ENCODE data around the gene CDH1. TPM values are rescaled to one million over a fixed set of nuclear protein-coding genes. Genes with fewer than 3 reads are reported as not detected.
"Not testable (repeated sequence)": the region's sequence is repeated elsewhere in the genome, so short reads cannot be mapped to it uniquely, and the experiment has no call there.

The CDH1 gene
- total RNA-seq, 1 experiment from 2014 or later = not detected

DNA sequence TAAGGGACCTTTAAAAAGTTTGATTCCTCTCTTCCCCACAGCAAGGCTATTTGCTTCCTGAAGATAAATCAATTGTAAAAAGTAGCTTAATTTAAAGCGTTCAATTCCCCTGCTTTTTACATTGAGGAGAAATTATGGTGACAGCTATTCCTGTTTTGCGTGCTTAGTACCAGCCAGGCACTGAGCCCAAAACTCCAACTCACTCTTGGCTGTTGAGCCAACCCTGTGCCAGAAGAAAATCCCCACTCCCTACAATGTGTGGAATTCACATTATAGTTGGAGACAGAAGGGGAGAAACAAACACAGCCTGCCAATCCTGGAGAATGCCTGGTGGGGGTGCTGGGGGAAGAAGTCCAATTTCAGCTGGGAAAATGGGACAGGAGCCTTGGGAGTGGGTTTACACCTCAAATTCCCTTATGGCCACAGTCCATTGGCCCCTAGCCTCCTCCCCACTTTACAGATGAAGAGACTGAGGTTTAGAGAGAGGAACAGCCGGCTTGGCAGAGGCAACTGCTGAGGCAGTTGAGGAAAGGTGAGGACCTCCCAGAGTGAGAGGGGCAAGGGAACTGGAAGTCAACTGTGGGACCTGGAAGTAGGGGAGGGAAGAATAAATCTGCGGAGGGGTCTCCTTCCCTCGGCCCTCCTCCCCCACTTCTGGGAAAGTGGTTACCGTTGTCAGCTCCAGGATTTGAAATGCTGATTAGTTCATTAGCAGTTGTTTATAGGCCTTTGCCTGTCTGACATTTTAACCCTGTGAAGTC lies 26.1 kb downstream of the CDH1 start:
- no peak for DNase-seq (ENCODE audit: low read depth)

DNA sequence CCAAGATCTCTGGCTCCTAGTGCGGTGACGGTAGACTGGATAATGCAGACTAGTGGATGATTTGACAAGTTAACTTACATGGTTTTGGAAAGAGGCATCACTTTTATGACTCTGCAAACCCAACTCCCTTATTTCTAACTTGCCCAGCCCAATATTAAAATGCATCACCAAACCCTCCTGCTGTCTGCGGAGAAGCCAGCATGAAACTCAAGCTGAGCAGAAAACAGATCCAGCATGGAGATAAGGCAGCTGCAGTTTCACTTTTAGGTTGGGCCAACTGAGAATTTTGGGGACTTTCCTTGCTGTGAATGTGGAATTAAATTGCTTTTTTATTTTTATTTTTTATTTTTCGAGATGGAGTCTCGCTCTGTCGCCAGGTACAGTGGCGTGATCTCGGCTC lies 27.8 kb downstream of the CDH1 start:
- no peak for DNase-seq (ENCODE audit: low read depth)

DNA sequence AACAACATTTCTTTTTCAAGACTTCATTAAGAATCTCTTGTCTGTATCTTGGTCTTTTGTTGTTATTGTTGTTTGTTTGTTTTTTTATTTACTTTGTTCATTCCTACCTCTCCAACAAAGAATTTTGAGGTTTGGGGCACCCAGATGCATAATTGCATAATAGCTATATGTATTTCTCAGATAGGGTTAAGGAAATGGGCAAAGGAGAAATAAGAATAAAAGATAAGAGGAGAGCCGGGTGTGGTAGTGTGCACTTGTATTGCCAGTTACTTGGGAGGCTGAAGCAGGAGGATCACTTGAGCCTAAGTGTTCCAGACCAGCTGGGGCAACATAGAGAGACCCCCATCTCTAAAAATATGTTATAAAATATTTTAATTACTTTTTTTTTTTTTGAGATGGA lies 30.5 kb downstream of the CDH1 start:
- no peak for DNase-seq (ENCODE audit: low read depth)

DNA sequence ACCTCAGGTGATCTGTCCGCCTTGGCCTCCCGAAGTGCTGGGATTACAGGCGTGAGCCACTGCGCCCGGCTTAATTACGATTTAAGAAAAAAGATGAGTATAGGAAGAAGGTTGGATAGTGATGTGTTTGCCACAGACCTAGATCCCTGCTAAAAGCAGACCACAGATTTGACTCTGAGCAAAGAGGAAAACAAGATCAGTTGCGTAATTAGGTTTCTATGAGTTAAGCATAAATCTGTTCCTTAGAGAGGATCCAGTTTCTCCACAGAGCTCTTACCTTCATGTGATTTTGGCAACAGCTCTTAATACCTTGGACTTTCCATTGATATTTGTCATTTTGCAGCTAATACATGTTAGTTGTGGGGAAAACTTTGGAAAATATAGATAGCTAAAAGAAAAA lies 31.1 kb downstream of the CDH1 start:
- no peak for DNase-seq (ENCODE audit: low read depth)

DNA sequence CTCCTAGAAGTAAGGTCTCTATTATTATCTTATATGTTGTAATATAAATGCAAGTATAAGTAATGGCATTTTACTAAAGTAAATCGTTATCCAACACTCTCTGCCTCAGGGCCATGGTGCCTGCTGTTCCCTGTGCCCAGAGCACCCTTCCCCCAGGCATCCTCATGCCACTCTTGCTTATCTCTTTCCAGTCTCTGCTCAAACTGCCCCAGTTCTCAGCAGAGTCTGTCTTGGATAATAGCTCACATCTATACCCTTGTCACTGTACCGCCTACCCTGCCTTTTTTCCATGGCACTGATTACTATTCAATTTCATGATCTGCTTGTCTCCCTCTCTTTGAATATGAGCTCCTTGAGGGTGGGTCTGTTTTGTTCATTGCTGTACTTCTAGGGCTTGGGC lies 31.7 kb downstream of the CDH1 start:
- no peak for DNase-seq (ENCODE audit: low read depth)

DNA sequence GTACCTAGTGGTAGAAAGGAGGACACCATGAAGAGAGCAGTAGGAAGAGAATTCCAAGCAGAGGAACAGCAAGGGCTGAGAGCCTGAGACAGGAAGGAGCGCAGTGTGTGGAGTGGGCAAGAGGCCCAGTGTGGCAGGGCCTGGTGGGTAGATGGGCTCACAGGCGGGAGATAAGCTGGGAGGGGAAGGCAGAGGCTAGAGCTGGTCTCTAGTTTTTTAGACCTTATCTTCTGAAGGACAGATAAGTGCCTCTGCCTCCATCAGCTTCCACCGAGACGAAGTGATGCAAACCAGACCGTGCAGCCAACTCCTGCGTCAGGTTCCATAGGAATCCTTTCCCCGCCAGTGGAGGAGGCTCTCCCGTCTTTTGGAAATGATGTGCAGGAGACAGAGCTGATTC lies 33.6 kb downstream of the CDH1 start:
- no peak for DNase-seq (ENCODE audit: low read depth)

DNA sequence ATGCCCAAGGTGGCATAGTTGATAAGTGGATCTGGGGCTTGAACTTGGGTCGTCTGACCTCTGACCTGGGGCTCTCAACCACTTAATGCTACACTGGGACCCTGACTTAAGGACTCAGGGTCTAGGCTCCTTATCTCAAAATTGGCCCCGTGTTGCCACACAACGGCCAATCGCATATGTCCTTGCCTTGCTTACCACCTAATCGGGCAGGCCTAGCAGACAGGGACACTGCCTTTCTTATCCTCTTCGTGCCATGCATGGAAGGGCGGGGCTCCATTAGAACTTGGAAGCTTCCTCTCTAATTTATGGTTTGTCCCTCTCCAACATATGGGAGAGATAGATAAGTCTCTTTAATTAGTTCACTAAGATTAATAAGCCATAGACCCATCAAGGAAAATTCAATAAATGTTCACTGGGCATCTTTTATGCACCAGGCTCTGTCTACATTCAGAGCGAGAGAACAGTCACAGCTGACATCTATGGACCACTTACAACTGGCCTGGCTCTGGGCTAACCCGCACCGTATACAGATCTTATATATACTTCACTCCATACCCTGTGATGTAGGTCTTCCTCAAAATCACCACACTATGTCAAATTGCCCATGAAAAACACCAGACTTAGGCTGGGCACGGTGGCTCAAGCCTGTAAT lies 35.1 kb downstream of the CDH1 start:
- no peak for DNase-seq (ENCODE audit: low read depth)

DNA sequence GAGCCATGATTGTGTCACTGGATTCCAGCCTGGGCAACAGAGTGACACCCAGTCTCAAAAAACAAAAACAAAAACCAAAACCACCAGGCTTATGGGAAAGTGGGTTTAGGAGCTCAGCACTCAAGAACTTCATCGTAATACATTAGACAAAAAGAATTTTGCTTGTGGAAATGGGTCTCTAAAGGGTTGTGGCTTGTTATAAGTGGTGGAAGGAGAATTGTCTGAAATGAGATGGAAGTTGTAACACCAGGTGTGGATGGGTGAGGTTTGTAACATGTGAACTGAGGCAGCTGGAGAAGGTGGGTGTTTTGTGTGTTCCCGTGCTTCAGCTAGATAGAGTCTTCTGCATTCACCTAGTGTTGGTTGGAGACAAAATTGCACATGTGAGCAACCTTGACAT lies 35.8 kb downstream of the CDH1 start:
- no peak for DNase-seq (ENCODE audit: low read depth)

DNA sequence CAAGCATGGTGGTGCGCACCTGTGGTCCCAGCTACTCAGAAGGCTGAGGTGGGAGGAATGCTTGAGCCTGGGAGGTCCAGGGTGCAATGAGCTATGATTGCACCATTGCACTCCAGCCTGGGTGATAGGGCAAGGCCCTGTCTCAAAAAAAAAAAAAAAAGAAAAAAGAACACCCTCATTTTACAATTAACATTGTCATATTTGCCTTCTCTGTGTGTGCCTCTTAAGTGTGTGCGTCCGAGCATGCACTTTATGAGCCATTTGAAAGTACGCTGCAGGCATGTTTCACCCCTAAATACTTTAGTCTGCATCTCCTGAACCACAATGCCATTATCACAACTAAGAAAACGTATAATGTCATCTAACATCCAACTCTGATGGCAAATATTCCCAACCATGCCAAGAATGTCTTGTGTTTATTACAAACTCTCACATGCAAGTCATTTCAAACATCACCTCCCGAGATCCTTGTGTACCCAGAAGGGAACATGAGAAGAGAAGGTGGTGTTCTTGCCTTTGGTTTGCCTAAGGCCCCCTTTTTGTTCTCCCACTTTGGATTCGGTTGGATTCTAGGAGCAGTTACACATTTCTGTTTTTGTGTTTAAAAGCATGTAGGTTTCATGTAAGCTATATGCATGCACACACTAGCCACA lies 38.0 kb downstream of the CDH1 start:
- DNase-seq (ENCODE audit: low read depth) = no peak

DNA sequence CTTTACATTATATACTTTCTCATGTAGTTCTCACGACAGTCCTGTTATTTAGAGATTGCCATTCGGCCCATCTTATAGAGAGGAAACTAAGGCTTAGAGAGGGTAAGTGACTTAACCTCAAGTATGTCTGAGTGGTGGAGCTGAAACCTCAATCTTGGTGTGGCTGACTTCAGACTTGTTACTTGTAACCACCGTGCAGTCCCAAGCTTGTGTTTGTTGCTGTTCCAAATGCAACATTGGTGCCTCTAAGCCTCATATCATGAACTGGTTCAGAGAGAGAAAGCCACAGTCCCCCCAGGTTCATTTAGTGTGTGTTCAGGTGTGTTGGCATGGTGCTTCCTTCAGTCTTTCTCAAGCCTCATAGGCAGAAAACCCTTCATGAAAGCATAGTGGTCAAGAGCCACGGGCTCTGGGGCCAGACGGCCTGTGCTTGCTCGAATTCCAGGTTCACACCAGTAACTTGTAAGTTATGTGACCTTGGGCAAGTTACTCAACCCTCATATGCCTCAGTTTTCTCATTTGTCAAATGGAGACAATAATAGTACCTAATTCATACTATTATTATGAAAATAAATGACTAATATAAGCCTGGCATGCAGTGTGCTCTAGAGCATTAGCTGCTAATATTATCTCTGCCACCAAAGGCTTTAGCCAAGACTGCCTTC lies 39.9 kb downstream of the CDH1 start:
- no peak for DNase-seq (ENCODE audit: low read depth)

DNA sequence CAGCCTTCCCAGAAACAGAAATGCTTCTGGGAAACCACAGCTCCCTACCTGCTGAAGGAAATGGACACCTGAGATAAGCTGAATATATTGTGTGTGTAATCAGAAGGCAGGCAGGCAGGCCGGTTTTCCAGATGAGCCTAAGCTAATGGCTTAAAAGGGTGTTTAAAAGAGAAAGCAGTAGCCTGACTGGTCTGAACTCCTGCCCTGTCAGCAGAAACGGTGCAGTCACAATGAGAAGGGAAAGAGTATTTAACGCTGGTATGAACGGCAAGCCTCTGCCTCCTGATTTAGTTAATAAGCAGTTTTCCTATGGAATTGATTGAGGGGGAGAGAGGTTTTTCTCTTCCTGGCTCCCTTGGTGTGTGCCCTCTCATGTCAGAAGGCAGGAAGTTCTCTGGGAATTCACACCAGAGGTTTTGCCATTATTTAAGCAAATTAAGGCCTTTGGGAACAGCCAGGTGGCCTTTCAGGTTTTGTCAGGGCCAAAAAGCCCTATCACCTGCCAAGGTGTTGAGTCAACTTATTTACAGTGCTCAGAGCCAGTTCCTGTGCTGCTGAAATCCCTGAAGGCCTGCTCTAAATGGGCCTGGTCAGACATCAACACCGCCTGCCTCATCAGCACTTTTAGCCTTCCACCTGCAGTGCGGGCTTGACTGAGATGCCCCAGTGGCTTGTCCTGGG lies 41.6 kb downstream of the CDH1 start:
- DNase-seq (ENCODE audit: low read depth) = no peak

DNA sequence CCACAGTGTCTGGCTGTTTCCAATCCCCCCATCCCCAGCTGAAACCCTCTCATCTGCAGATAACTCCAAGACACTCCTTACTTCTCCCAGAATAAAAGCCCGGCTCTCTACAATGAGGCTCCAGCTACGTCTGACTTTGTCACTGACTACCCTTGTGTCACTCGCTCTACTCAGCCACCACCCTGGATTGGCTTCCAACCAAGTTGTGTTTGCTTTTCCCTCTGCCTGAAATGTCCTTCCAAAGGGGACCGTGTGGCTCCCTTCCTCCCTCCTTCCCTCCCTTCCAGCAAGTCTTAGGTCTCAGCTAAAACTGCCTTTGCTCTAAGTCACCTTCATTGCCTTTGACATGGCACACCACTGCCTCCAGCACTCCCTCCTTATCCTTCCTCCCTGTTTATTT lies 42.8 kb downstream of the CDH1 start:
- DNase-seq (ENCODE audit: low read depth) = no peak

DNA sequence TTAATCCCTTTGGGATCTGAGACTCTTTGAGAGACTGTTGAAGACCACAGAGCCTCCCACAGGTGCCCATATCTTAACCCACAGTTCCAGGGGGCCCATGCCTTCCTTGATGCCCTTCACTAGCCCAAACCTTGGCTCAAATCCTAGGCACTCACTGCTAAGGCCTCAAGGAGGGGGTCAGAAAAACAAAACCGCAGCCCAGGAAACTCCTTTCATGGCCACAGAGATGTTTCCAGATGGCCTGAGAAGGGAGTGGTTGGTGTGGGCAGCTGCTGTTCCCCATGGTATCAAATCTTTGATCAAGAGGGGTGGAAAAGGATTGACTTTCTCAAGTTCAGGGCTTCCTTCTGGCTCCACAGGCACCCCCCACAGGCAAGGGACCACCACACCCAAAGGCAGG lies 44.7 kb downstream of the CDH1 start:
- DNase-seq (ENCODE audit: low read depth) = no peak

DNA sequence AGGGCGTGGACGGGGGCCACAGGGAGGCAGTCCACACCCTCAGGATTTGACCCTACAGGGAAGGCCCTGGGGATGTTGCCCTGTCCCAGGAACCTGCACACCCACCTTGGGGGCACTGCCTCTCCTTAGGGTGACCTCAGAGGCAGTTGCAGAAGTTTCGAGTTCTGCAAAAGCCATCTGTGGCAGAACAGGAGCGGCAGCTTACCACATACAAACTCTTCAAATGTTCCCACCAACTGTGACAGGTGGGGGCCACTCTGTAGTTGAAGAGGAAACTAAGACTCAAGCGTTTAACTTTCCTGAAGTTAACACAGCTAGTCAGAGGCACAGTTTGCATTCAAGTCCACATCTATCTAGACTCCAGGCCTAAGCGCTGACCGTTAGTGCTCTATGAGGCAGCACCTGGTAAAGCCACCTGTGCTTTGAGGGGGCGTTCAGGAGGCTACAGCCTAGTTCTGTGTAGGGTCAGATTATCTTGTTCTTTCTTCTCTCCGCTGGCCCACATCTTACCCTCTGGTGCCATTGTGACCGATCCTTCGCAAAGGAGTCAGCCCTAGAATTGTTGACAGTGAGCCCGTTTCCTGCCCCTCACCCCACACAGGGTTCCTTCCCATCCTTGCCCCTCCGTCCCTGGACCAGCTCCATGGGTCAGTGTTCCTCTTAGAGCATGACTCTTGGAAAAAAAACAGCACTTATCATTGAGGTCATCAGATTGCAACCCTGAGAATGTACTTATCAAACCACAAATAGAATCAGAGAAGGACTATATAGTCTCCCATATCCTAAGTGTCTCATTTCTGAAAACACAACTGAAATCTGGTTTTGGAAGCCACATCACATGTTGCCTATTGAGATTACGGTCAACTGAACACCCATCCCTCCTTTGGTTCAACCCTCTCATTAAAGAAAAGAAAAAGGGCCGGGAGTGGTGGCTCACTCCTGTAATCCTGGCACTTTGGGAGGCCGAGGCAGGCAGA lies 45.4 kb downstream of the CDH1 start:
- no peak for DNase-seq (ENCODE audit: low read depth)

DNA sequence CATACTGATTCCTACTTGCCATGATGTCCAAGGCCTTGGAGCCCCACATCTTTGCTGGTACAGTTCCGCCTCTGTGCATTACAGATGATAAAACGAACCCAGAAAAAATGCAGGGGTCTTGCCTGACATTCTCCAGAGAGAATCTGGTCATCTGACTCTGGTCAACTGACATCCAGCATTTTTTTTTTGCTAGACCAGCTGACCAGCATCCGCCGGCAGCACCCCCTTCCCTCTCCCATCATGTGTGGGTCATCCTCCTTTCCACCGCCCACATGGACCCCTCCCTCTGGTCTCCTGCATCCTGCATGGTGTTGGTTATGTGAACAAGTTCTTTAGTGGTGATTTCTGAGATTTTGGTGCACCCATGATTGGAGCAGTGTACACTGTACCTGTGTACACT lies 47.1 kb downstream of the CDH1 start:
- DNase-seq (ENCODE audit: low read depth) = no peak

DNA sequence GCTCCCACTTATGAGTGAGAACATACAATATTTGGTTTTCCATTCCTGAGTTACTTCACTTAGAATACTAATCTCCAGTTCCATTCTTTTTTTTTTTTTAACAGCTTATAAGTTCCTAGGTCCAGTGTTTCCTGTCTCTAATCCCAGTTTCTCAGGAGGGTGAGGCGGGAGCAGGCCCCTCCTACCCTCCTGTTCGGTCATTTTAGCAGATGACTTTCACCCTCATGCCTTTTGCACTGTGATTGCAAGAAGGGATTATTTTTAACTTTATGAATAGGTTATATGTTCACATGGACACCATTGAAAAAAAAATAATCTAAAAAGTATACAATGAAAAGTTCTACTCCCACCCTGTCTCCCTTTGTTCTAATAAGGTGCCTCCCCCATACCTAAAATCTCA lies 47.6 kb downstream of the CDH1 start:
- no peak for DNase-seq (ENCODE audit: low read depth)

DNA sequence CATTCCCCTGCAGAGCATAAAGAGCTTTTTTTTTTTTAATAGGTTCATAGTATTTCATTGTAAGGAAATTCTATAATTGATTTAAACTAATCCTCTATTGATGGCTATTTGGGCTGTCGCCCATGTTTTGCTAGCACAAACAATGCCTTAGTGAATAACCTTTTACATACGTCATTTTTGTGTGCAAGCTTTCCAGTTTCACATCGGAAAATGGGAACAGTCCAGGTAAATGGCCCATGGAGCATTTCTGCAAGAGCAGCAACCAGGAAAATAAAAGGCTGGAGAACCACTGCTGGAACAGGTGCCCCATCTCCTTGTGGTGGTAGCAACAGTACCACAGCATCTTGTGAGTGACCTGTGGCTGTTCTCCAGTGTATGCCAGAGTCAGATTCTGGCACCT lies 48.6 kb downstream of the CDH1 start:
- no peak for DNase-seq (ENCODE audit: low read depth)

DNA sequence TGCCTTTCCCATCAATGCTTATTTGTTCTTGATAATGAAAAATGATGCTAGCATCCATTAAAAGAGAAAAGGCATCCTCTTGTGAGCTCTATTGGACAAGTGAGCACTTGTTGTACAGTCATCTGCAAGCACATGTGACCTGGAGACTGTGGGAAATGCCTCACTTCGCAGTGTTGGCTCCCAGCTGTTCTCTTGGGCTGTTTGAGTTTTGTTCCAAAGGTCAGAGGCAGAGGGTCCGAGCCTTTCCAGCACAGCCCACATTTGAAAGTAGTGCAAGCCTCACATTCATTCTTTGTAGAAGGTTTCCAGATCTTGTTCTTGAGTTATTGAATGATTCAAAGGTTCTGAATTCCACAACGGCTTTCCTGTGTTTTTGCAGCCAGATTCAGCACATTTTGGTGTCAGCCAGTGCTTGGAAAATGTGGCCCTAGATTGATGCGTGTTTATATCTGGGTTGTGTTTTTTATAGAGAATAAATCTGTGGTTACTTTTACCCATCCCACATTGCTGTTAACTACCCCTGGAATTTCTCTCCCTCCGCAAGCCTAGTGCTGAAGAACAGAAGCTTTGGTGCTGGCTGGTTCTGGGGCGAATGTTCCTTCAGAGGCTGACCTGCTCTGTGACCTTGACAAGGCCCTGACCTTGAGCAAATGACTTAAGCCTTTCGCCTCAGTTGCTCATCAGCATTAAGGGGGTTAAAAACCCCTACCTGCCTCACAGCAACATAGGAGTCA lies 49.8 kb downstream of the CDH1 start:
- no peak for DNase-seq (ENCODE audit: low read depth)

DNA sequence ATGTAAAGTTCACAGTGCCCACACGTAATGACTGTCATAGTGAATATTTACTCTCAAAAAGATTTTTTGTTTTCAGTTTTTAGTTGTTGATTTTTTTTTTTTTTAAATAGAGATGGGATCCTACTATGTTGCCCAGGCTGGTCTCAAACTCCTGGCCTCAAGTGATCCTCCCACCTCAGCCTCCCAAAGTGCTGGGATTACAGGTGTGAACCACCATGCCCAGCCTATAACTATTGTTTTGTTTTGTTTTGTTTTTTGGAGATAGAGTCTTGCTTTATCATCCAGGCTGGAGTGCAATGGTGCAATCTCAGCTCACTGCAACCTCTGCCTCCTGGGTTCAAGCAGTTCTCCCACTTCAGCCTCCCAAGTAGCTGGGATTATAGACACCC lies 50.3 kb downstream of the CDH1 start:
- DNase-seq (ENCODE audit: low read depth) = not testable (repeated sequence)

DNA sequence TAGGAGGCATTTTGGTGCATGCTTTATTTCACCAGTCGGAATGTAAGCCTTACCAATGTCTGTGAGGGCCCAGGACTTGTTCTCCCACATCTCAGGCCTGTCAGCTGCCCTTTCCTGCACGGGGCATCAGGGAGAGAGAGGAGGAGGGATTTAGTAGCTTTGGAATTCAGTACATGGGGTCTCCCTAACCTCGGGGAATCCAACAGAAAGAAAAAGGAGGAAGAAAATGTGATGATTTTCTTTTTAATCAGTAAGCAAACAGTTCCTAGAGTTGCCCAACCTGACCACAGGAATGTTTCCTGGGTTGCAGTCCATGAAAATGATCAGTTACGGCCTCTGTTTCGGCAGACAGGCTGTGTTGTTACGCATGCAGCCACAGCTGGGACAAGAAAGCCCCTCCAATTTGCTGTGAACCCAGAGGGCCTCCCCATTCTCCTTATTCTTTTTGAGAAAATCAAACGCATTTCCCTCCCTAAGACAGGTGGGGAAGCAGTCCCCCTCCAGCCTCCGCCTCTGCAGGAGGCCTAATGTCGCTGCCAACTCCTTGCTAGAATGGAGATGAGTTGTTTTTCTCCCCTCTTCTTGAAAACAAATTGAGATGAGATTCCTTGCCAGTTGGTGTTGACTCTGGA lies 53.2 kb downstream of the CDH1 start:
- peak; percentile 79 for DNase-seq (ENCODE audit: low read depth)

All from RPMI7951 (cell line).